GM23338 (cell line): ENCODE data around the gene PIK3C2G. TPM values are rescaled to one million over a fixed set of nuclear protein-coding genes. Genes with fewer than 3 reads are reported as not detected.

Experiments used
- ATAC-seq: fragments of 200-7000 bp; cut with Tn5 transposase; 3 replicates; pipeline ENCODE4 v1.9.1; 2020
- DNase-seq: peaks from one replicate; pipeline ENCODE4 v3.0.0-alpha.2; 2015; ENCODE audit warnings: low spot score
- H2AFZ ChIP-seq: fragments of 200-600 bp; sonication (generic); 2 replicates; pipeline ENCODE4 v1.8.0; 2016; ENCODE audit warnings: antibody characterized with exemption, mild to moderate bottlenecking, moderate library complexity
- H3F3A ChIP-seq: fragments of 200-600 bp; sonication (generic); replicated peaks from 2 replicates; pipeline ENCODE4 v1.8.0; 2017; ENCODE audit warnings: antibody characterized with exemption, mixed run types, low read depth
- H3K27ac ChIP-seq: fragments of 200-600 bp; sonication (generic); 2 replicates; pipeline ENCODE4 v1.6.1; 2016; ENCODE audit warnings: low read depth
- H3K27me3 ChIP-seq: fragments of 200-600 bp; sonication (generic); 2 replicates; pipeline ENCODE4 v1.8.0; 2016; ENCODE audit warnings: mild to moderate bottlenecking, mixed run types, moderate library complexity; ENCODE audit not compliant: insufficient read depth
- H3K36me3 ChIP-seq: fragments of 200-600 bp; sonication (generic); 2 replicates; pipeline ENCODE4 v1.8.0; 2016; ENCODE audit warnings: mild to moderate bottlenecking; ENCODE audit not compliant: insufficient read depth
- H3K4me1 ChIP-seq: fragments of 200-600 bp; sonication (generic); 2 replicates; pipeline ENCODE4 v1.8.0; 2016; ENCODE audit warnings: mild to moderate bottlenecking, moderate library complexity; ENCODE audit not compliant: insufficient read depth
- H3K4me2 ChIP-seq: fragments of 200-600 bp; sonication (generic); 2 replicates; pipeline ENCODE4 v1.7.1; 2017; ENCODE audit warnings: mixed run types
- H3K4me3 ChIP-seq: fragments of 200-600 bp; sonication (generic); 2 replicates; pipeline ENCODE4 v1.6.1; 2016; ENCODE audit warnings: mixed run types
- H3K79me2 ChIP-seq: fragments of 200-600 bp; sonication (generic); replicated peaks from 2 replicates; pipeline ENCODE4 v1.8.0; 2017; ENCODE audit warnings: mild to moderate bottlenecking; ENCODE audit not compliant: insufficient read depth
- H3K9me2 ChIP-seq: fragments of 200-600 bp; sonication (generic); 2 replicates; pipeline ENCODE4 v1.8.0; 2017; ENCODE audit not compliant: insufficient read depth
- H4K20me1 ChIP-seq: fragments of 200-600 bp; sonication (generic); replicated peaks from 2 replicates; pipeline ENCODE4 v1.8.0; 2017; ENCODE audit warnings: mild to moderate bottlenecking; ENCODE audit not compliant: insufficient read depth
- H3K27ac Mint-ChIP-seq: 2 replicates; pipeline ENCODE4 v1.8.0; 2020; ENCODE audit warnings: inconsistent platforms, mild to moderate bottlenecking, moderate library complexity, mixed read lengths
- H3K27me3 Mint-ChIP-seq: 3 replicates; pipeline ENCODE4 v1.8.0; 2022; ENCODE audit warnings: low read depth, mild to moderate bottlenecking, moderate library complexity, mixed read lengths, inconsistent platforms; ENCODE audit not compliant: insufficient read depth, poor library complexity
- H3K36me3 Mint-ChIP-seq: 3 replicates; pipeline ENCODE4 v1.8.0; 2021; ENCODE audit warnings: low read depth, mild to moderate bottlenecking, inconsistent platforms, moderate library complexity, mixed read lengths
- H3K4me1 Mint-ChIP-seq: 3 replicates; pipeline ENCODE4 v1.8.0; 2020; ENCODE audit warnings: mild to moderate bottlenecking, inconsistent platforms, mixed read lengths
- H3K4me3 Mint-ChIP-seq: 3 replicates; pipeline ENCODE4 v1.8.0; 2021; ENCODE audit warnings: moderate library complexity, mild to moderate bottlenecking, inconsistent platforms, mixed read lengths
- H3K9me3 Mint-ChIP-seq: 3 replicates; pipeline ENCODE4 v1.8.0; 2020; ENCODE audit warnings: moderate library complexity, mild to moderate bottlenecking, inconsistent platforms, mixed read lengths
- CREB1 ChIP-seq: fragments of 250-450 bp; sonication (Bioruptor Pico); IDR thresholded peaks from 2 replicates; pipeline ENCODE4 v1.5.0; 2020; ENCODE audit warnings: low read depth, mild to moderate bottlenecking, moderate library complexity
- EZH2 ChIP-seq: fragments of 200-600 bp; sonication (generic); IDR thresholded peaks from one replicate; pipeline ENCODE4 v1.8.0; 2017; ENCODE audit warnings: antibody characterized with exemption, mild to moderate bottlenecking, low read depth; ENCODE audit not compliant: unreplicated experiment
- EZH2phosphoT487 ChIP-seq: fragments of 200-600 bp; sonication (generic); IDR thresholded peaks from one replicate; pipeline ENCODE4 v1.8.1; 2018; ENCODE audit warnings: antibody characterized with exemption; ENCODE audit not compliant: unreplicated experiment
- JUNB ChIP-seq: IDR thresholded peaks from one replicate; pipeline ENCODE4 v1.6.1; 2016; ENCODE audit warnings: antibody characterized with exemption; ENCODE audit not compliant: unreplicated experiment
- NANOG ChIP-seq: IDR thresholded peaks from 2 replicates; pipeline ENCODE4 v1.6.1; 2016; ENCODE audit warnings: antibody characterized with exemption, borderline replicate concordance
- POLR2AphosphoS5 ChIP-seq: IDR thresholded peaks from 2 replicates; pipeline ENCODE4 v1.6.1; 2016; ENCODE audit warnings: antibody characterized with exemption, low read depth
- STAT1 ChIP-seq: IDR thresholded peaks from one replicate; pipeline ENCODE4 v1.6.1; 2016; ENCODE audit warnings: antibody characterized with exemption; ENCODE audit not compliant: unreplicated experiment
- ZNF114 ChIP-seq: fragments of 250-450 bp; sonication (Bioruptor Pico); IDR thresholded peaks from 2 replicates; pipeline ENCODE4 v1.5.0; 2020; ENCODE audit warnings: mild to moderate bottlenecking, moderate library complexity
- ZNF331 ChIP-seq: fragments of 250-450 bp; sonication (Bioruptor Pico); IDR thresholded peaks from 2 replicates; pipeline ENCODE4 v1.5.0; 2020; ENCODE audit warnings: low read depth, mild to moderate bottlenecking, moderate library complexity
- polyA plus RNA-seq: library from polyadenylated mRNA; unstranded; fragments of >200 nt; fragmentation: Nextera tagmentation; extraction: Ambion mirVana; gene quantifications from 2 replicates; pipeline ENCODE4 v1.2.1, GENCODE V29; 2016
- total RNA-seq: library from RNA; depleted of rRNA; stranded (reverse); fragments of >200 nt; shearing (Covaris generic); gene quantifications from 2 replicates; pipeline ENCODE4 v1.2.3, GENCODE V29; 2014
- TF ChIP-seq, protein P1 (sequence below): fragments of 250-450 bp; sonication (Bioruptor Pico); IDR thresholded peaks from 2 replicates; pipeline ENCODE4 v1.5.0; 2020; ENCODE audit warnings: mild to moderate bottlenecking, moderate library complexity

Gene PIK3C2G
- total and polyA plus RNA-seq, 2 experiments from 2014 or later = not detected

DNA sequence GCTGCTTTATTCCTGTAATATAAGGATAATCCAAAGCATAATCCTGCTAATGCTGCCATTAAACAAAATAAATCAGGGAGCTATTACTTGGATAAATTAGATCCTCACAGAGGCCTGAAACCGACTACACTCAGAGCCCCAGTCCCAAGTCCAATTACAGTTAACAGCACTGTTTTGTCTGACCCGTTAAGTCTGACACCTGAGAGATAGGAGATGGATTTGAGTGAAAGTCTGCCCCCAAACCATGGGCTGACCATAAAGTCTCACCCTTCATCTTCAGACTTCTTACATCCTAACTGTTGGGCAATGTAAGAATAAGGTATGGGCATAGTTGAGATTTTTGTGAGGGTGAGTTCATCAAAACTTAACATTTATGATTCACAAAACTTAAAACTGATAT lies 294.8 kb downstream of the PIK3C2G start:
- DNase-seq (no peak), ATAC-seq (no peak)
- TF ChIP-seq POLR2AphosphoS5 (no peak), ZNF114 (CRISPR knock-in tag) (no peak), JUNB (no peak), CREB1 (CRISPR knock-in tag) (no peak), EZH2 (no peak), NANOG (no peak), STAT1 (no peak), EZH2phosphoT487 (no peak), ZNF331 (CRISPR knock-in tag) (no peak)
- TF ChIP-seq, protein P1, sequence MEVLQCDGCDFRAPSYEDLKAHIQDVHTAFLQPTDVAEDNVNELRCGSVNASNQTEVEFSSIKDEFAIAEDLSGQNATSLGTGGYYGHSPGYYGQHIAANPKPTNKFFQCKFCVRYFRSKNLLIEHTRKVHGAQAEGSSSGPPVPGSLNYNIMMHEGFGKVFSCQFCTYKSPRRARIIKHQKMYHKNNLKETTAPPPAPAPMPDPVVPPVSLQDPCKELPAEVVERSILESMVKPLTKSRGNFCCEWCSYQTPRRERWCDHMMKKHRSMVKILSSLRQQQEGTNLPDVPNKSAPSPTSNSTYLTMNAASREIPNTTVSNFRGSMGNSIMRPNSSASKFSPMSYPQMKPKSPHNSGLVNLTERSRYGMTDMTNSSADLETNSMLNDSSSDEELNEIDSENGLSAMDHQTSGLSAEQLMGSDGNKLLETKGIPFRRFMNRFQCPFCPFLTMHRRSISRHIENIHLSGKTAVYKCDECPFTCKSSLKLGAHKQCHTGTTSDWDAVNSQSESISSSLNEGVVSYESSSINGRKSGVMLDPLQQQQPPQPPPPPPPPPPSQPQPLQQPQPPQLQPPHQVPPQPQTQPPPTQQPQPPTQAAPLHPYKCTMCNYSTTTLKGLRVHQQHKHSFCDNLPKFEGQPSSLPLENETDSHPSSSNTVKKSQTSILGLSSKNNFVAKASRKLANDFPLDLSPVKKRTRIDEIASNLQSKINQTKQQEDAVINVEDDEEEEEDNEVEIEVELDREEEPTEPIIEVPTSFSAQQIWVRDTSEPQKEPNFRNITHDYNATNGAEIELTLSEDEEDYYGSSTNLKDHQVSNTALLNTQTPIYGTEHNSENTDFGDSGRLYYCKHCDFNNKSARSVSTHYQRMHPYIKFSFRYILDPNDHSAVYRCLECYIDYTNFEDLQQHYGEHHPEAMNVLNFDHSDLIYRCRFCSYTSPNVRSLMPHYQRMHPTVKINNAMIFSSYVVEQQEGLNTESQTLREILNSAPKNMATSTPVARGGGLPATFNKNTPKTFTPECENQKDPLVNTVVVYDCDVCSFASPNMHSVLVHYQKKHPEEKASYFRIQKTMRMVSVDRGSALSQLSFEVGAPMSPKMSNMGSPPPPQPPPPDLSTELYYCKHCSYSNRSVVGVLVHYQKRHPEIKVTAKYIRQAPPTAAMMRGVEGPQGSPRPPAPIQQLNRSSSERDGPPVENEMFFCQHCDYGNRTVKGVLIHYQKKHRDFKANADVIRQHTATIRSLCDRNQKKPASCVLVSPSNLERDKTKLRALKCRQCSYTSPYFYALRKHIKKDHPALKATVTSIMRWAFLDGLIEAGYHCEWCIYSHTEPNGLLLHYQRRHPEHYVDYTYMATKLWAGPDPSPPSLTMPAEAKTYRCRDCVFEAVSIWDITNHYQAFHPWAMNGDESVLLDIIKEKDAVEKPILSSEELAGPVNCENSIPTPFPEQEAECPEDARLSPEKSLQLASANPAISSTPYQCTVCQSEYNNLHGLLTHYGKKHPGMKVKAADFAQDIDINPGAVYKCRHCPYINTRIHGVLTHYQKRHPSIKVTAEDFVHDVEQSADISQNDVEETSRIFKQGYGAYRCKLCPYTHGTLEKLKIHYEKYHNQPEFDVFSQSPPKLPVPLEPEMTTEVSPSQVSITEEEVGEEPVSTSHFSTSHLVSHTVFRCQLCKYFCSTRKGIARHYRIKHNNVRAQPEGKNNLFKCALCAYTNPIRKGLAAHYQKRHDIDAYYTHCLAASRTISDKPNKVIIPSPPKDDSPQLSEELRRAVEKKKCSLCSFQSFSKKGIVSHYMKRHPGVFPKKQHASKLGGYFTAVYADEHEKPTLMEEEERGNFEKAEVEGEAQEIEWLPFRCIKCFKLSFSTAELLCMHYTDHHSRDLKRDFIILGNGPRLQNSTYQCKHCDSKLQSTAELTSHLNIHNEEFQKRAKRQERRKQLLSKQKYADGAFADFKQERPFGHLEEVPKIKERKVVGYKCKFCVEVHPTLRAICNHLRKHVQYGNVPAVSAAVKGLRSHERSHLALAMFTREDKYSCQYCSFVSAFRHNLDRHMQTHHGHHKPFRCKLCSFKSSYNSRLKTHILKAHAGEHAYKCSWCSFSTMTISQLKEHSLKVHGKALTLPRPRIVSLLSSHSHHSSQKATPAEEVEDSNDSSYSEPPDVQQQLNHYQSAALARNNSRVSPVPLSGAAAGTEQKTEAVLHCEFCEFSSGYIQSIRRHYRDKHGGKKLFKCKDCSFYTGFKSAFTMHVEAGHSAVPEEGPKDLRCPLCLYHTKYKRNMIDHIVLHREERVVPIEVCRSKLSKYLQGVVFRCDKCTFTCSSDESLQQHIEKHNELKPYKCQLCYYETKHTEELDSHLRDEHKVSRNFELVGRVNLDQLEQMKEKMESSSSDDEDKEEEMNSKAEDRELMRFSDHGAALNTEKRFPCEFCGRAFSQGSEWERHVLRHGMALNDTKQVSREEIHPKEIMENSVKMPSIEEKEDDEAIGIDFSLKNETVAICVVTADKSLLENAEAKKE (CRISPR knock-in tag) = no peak
- Histone ChIP-seq H3K27ac (no peak overlapping the region), H3K36me3 (no peaks in the 10 kb centered on the region), H3K4me2 (no peak overlapping the region), H2AFZ (peak overlapping the region; percentile 12; the same call in 1 of the 2 replicates), H3K27me3 (no peaks in the 10 kb centered on the region), H3K4me3 (no peak overlapping the region), H4K20me1 (no peaks in the 10 kb centered on the region), H3K9me2 (no peaks in the 10 kb centered on the region), H3K4me1 (no peaks in the 10 kb centered on the region), H3K79me2 (no peaks in the 10 kb centered on the region), H3F3A (no peaks in the 10 kb centered on the region)
- Mint-ChIP-seq H3K4me1 (peaks cover 8% of the 10 kb centered on the region; the same call in 2 of the 3 replicates), H3K9me3 (no peaks in the 10 kb centered on the region), H3K36me3 (no peaks in the 10 kb centered on the region), H3K27me3 (no peaks in the 10 kb centered on the region), H3K4me3 (no peak overlapping the region), H3K27ac (no peak overlapping the region)
